KMS-11 (cell line): ENCODE measurements around the gene IMMP2L.

ENCODE experiments used
- H2AFZ ChIP-seq: fragments of 200-600 bp; sonication (generic); 2 replicates; pipeline ENCODE4 v1.6.1; 2016; ENCODE audit warnings: antibody characterized with exemption, mixed run types, low read depth
- H3K27ac ChIP-seq: fragments of 200-600 bp; sonication (generic); 2 replicates; pipeline ENCODE4 v1.6.1; 2016; ENCODE audit warnings: mild to moderate bottlenecking, mixed run types
- H3K27me3 ChIP-seq: fragments of 200-600 bp; sonication (generic); 2 replicates; pipeline ENCODE4 v1.6.1; 2017; ENCODE audit warnings: mild to moderate bottlenecking, low read depth, mixed run types, moderate library complexity; ENCODE audit not compliant: insufficient read depth
- H3K36me3 ChIP-seq: fragments of 200-600 bp; sonication (generic); 2 replicates; pipeline ENCODE4 v1.6.1; 2017; ENCODE audit warnings: mild to moderate bottlenecking, mixed run types; ENCODE audit not compliant: insufficient read depth
- H3K4me1 ChIP-seq: fragments of 200-600 bp; sonication (generic); 2 replicates; pipeline ENCODE4 v1.6.1; 2016; ENCODE audit warnings: mild to moderate bottlenecking, low read depth, mixed run types; ENCODE audit not compliant: poor library complexity, severe bottlenecking
- H3K4me2 ChIP-seq: fragments of 200-600 bp; sonication (generic); 2 replicates; pipeline ENCODE4 v1.7.0; 2016; ENCODE audit warnings: mild to moderate bottlenecking, mixed run types
- H3K4me3 ChIP-seq: fragments of 200-600 bp; sonication (generic); IDR thresholded peaks from 2 replicates; pipeline ENCODE4 v1.6.1; 2017; ENCODE audit warnings: low read depth, low read length, mixed read lengths; ENCODE audit not compliant: insufficient read depth
- H3K79me2 ChIP-seq: fragments of 200-600 bp; sonication (generic); 2 replicates; pipeline ENCODE4 v1.6.1; 2016; ENCODE audit warnings: low read depth, mixed run types; ENCODE audit not compliant: insufficient read depth
- H3K9ac ChIP-seq: fragments of 200-600 bp; sonication (generic); 2 replicates; pipeline ENCODE4 v1.6.1; 2016; ENCODE audit warnings: mild to moderate bottlenecking, mixed run types
- H4K20me1 ChIP-seq: fragments of 200-600 bp; sonication (generic); 2 replicates; pipeline ENCODE4 v1.6.1; 2016; ENCODE audit warnings: mild to moderate bottlenecking, mixed run types; ENCODE audit not compliant: insufficient read depth
- TF ChIP-seq, protein P1 (sequence below): fragments of 200-600 bp; sonication (generic); conservative IDR thresholded peaks from 2 replicates; pipeline ENCODE4 v1.6.1; 2017; ENCODE audit warnings: low read depth, mild to moderate bottlenecking, antibody characterized with exemption, low read length, moderate library complexity, mixed read lengths

Gene IMMP2L

GRCh38 chr7:110827287-110827855 is 734.9 kb downstream of the IMMP2L start:
- H3K4me1 ChIP-seq, result no peaks in the 10 kb centered on the region
- no peaks in the 10 kb centered on the region for H3K27me3 ChIP-seq
- no peaks in the 10 kb centered on the region for H4K20me1 ChIP-seq
- TF ChIP-seq, protein P1, sequence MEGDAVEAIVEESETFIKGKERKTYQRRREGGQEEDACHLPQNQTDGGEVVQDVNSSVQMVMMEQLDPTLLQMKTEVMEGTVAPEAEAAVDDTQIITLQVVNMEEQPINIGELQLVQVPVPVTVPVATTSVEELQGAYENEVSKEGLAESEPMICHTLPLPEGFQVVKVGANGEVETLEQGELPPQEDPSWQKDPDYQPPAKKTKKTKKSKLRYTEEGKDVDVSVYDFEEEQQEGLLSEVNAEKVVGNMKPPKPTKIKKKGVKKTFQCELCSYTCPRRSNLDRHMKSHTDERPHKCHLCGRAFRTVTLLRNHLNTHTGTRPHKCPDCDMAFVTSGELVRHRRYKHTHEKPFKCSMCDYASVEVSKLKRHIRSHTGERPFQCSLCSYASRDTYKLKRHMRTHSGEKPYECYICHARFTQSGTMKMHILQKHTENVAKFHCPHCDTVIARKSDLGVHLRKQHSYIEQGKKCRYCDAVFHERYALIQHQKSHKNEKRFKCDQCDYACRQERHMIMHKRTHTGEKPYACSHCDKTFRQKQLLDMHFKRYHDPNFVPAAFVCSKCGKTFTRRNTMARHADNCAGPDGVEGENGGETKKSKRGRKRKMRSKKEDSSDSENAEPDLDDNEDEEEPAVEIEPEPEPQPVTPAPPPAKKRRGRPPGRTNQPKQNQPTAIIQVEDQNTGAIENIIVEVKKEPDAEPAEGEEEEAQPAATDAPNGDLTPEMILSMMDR, result no peak
- no peak overlapping the region for H3K9ac ChIP-seq
- no peaks in the 10 kb centered on the region for H3K36me3 ChIP-seq
- no peak overlapping the region for H3K4me3 ChIP-seq
- no peak overlapping the region for H2AFZ ChIP-seq
- H3K4me2 ChIP-seq, result no peak overlapping the region
- no peaks in the 10 kb centered on the region for H3K79me2 ChIP-seq
- H3K27ac ChIP-seq, result no peak overlapping the region

DNA sequence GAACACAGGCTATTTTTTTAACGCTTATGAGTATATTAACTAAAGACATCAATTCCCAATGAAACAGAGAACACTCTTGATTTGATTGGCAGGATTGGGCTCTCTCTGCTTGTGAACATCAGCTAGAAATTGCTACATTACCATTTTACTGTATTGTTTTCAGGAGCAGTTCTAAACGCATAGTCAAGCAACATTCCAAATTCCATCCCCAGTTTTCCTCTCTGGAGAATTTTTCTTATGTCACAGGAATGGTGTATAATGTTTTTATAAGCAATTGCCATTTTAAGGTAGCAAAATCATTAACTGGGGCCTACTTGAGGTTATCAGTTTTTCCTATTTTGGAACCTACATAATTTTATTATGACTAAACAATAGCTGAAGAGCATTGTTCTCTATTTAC is 748.3 kb downstream of the IMMP2L start:
- H3K4me2 ChIP-seq, result no peak overlapping the region
- no peak overlapping the region for H3K4me3 ChIP-seq
- H3K27ac ChIP-seq, result no peak overlapping the region
- no peaks in the 10 kb centered on the region for H3K36me3 ChIP-seq
- no peaks in the 10 kb centered on the region for H3K27me3 ChIP-seq
- H3K9ac ChIP-seq, result no peak overlapping the region
- H2AFZ ChIP-seq, result no peak overlapping the region
- TF ChIP-seq, protein P1, result no peak
- no peaks in the 10 kb centered on the region for H3K79me2 ChIP-seq
- no peaks in the 10 kb centered on the region for H4K20me1 ChIP-seq
- no peaks in the 10 kb centered on the region for H3K4me1 ChIP-seq

GRCh38 chr7:110809832-110810231 is 752.5 kb downstream of the IMMP2L start:
- Histone ChIP-seq H4K20me1 (no peaks in the 10 kb centered on the region), H3K4me3 (no peak overlapping the region), H2AFZ (no peak overlapping the region), H3K27ac (no peak overlapping the region), H3K27me3 (no peaks in the 10 kb centered on the region), H3K9ac (no peak overlapping the region), H3K4me2 (no peak overlapping the region), H3K79me2 (no peaks in the 10 kb centered on the region), H3K4me1 (no peaks in the 10 kb centered on the region), H3K36me3 (no peaks in the 10 kb centered on the region)
- TF ChIP-seq, protein P1, result no peak

- Histone ChIP-seq H2AFZ (no peak overlapping the region), H3K27me3 (no peaks in the 10 kb centered on the region), H3K4me2 (no peak overlapping the region), H4K20me1 (no peaks in the 10 kb centered on the region), H3K4me1 (no peaks in the 10 kb centered on the region), H3K27ac (no peak overlapping the region), H3K36me3 (no peaks in the 10 kb centered on the region), H3K79me2 (no peaks in the 10 kb centered on the region), H3K4me3 (no peak overlapping the region), H3K9ac (no peak overlapping the region)
- TF ChIP-seq, protein P1, result no peak
Observed at GRCh38 chr7:110808361-110808760, 753.9 kb downstream of the IMMP2L start.
